Hypothalamus (tissue), 51 donors: ENCODE results near the gene FUOM.
A peak's percentile ranks its signal among the peaks of the same experiment; 100 is the strongest.

Experiments used
- DNase-seq, 51 donors: peaks; one replicate each; lab custom pipeline; 2025; lab: John Stamatoyannopoulos, UW

FUOM gene

GRCh38 chr10:133316266-133316665 lies 41.6 kb downstream of the FUOM start:
- no peak for DNase-seq

- DNase-seq: no peak
Observed at GRCh38 chr10:133315847-133316246, 42.0 kb downstream of the FUOM start.

GRCh38 chr10:133314911-133315310 lies 42.9 kb downstream of the FUOM start:
- DNase-seq: no peak

- DNase-seq: no peak
Observed at GRCh38 chr10:133313192-133313591, 44.6 kb downstream of the FUOM start.

- DNase-seq: no peak
Observed at GRCh38 chr10:133312769-133313145, 45.1 kb downstream of the FUOM start.

- no peak for DNase-seq
Observed at GRCh38 chr10:133312016-133312768, 45.6 kb downstream of the FUOM start.

GRCh38 chr10:133311570-133311969 lies 46.2 kb downstream of the FUOM start:
- no peak for DNase-seq

- DNase-seq: no peak
Observed at GRCh38 chr10:133310789-133311188, 47.0 kb downstream of the FUOM start.

GRCh38 chr10:133310399-133310755 lies 47.4 kb downstream of the FUOM start:
- no peak for DNase-seq

- no peak for DNase-seq
Observed at GRCh38 chr10:133309720-133310398, 48.0 kb downstream of the FUOM start.

- DNase-seq: peak in 47 of 51 donors; percentile 60 to 96 (median 87)
Observed at GRCh38 chr10:133309100-133309719, 48.6 kb downstream of the FUOM start.

- peak in 50 of 51 donors; percentile 47 to 96 (median 82) for DNase-seq
Observed at GRCh38 chr10:133308421-133309099, 49.3 kb downstream of the FUOM start, which contains the start of the genes TUBGCP2 and ZNF511. Gene TUBGCP2 (minus strand): TSS chr10:133308872. CDS start chr10:133302941, 5,931 bp downstream. Gene ZNF511 (plus strand): TSS chr10:133308914. CDS start chr10:133308944, 30 bp downstream.

GRCh38 chr10:133307776-133308420 lies 49.9 kb downstream of the FUOM start:
- DNase-seq: peak in 13 of 51 donors; percentile 12 to 48 (median 35)

GRCh38 chr10:133306941-133307379 lies 50.9 kb downstream of the FUOM start:
- no peak for DNase-seq

- DNase-seq: no peak
Observed at GRCh38 chr10:133306097-133306476, 51.7 kb downstream of the FUOM start.
